ENCODE data around the gene ITGA1. TPM values are rescaled to one million over a fixed set of nuclear protein-coding genes. Genes with fewer than 3 reads are reported as not detected.

The ITGA1 gene
- total and polyA plus RNA-seq, 2 of the 8 experiments (the other 6 are each of a cell fraction or from before 2014, with no cell fraction given) = 2.3 to 9.0 TPM

- TF ChIP-seq CHD7 (IDR thresholded peaks at IDR 0.05; ENCODE audit: insufficient replicate concordance, low read length) = no peak
Observed at GRCh38 chr5:52849544-52849943, 61.8 kb downstream of the ITGA1 start (continued).
